ENCODE results near the gene TSEN34.
"Not testable (repeated sequence)": the region's sequence is repeated elsewhere in the genome, so short reads cannot be mapped to it uniquely, and the experiment has no call there.

- not testable (repeated sequence) for TF ChIP-seq CTCF (IDR thresholded peaks at IDR 0.05; ENCODE audit: poor library complexity); EZH2phosphoT487 (IDR thresholded peaks at IDR 0.05; ENCODE audit: low read depth, severe bottlenecking, unreplicated experiment)
These were observed 48.6 kb downstream of the TSEN34 start for GRCh38 chr19:54239491-54240371.

Data from hepatocyte (in vitro differentiated cells).